HEK293T (cell line): Measurements from ENCODE around the gene TGFBR3L.

Experiments used
- CTCF ChIA-PET: fragments of 350-600 bp; formaldehyde crosslinking; extraction: SDS; loops from one replicate; lab custom pipeline; 2021; ENCODE audit warnings: antibody characterized with exemption, inconsistent platforms; lab: Yijun Ruan, JAX
- POLR2A ChIA-PET: fragments of 350-600 bp; formaldehyde crosslinking; extraction: SDS; loops from one replicate; lab custom pipeline; 2020; ENCODE audit warnings: antibody characterized with exemption, inconsistent platforms; lab: Yijun Ruan, JAX
- DNase-seq: peaks from one replicate; pipeline ENCODE4 v3.0.0; 2012; ENCODE audit warnings: mixed read lengths; ENCODE audit errors: extremely low spot score
- ARNT ChIP-seq: fragments of 450-650 bp; IDR thresholded peaks from 2 replicates; pipeline ENCODE4 v1.6.1; 2017; ENCODE audit warnings: mild to moderate bottlenecking
- BHLHE40 ChIP-seq: fragments of 450-650 bp; IDR thresholded peaks from 2 replicates; pipeline ENCODE4 v1.6.1; 2016; ENCODE audit warnings: mild to moderate bottlenecking, moderate library complexity, borderline replicate concordance
- CTBP1 ChIP-seq: fragments of 450-650 bp; IDR thresholded peaks from 2 replicates; pipeline ENCODE4 v1.6.1; 2016; ENCODE audit warnings: borderline replicate concordance
- ELF4 ChIP-seq: fragments of 450-650 bp; IDR thresholded peaks from 2 replicates; pipeline ENCODE4 v1.6.1; 2017; ENCODE audit warnings: antibody characterized with exemption
- FOXA1 ChIP-seq: fragments of 450-650 bp; IDR thresholded peaks from 2 replicates; pipeline ENCODE4 v1.6.1; 2016; ENCODE audit warnings: mild to moderate bottlenecking
- FOXK2 ChIP-seq: fragments of 450-650 bp; IDR thresholded peaks from 2 replicates; pipeline ENCODE4 v1.6.1; 2016; ENCODE audit warnings: mild to moderate bottlenecking
- FOXM1 ChIP-seq: fragments of 450-650 bp; IDR thresholded peaks from 2 replicates; pipeline ENCODE4 v1.6.1; 2017; ENCODE audit warnings: mild to moderate bottlenecking, borderline replicate concordance
- HDGF ChIP-seq: fragments of 450-650 bp; IDR thresholded peaks from 2 replicates; pipeline ENCODE4 v1.6.1; 2017; ENCODE audit warnings: antibody characterized with exemption, borderline replicate concordance
- L3MBTL2 ChIP-seq: fragments of 450-650 bp; conservative IDR thresholded peaks from 2 replicates; pipeline ENCODE4 v1.6.1; 2016; ENCODE audit warnings: mild to moderate bottlenecking
- LEF1 ChIP-seq: fragments of 450-650 bp; IDR thresholded peaks from 2 replicates; pipeline ENCODE4 v1.6.1; 2017; ENCODE audit warnings: mild to moderate bottlenecking, borderline replicate concordance
- NFRKB ChIP-seq: fragments of 450-650 bp; IDR thresholded peaks from 2 replicates; pipeline ENCODE4 v1.6.1; 2016; ENCODE audit warnings: mild to moderate bottlenecking, moderate library complexity
- SP1 ChIP-seq: fragments of 450-650 bp; IDR thresholded peaks from 2 replicates; pipeline ENCODE4 v1.6.1; 2017
- SUZ12 ChIP-seq: fragments of 450-650 bp; IDR thresholded peaks from 2 replicates; pipeline ENCODE4 v1.6.1; 2016; ENCODE audit warnings: mild to moderate bottlenecking
- TARDBP ChIP-seq: fragments of 450-650 bp; IDR thresholded peaks from 2 replicates; pipeline ENCODE4 v1.6.1; 2016
- ZNF384 ChIP-seq: fragments of 450-650 bp; IDR thresholded peaks from 2 replicates; pipeline ENCODE4 v1.6.1; 2016
- TF ChIP-seq, protein P1 (sequence below): fragments of 450-650 bp; IDR thresholded peaks from 2 replicates; pipeline ENCODE4 v1.6.1; 2016

TGFBR3L gene

DNA sequence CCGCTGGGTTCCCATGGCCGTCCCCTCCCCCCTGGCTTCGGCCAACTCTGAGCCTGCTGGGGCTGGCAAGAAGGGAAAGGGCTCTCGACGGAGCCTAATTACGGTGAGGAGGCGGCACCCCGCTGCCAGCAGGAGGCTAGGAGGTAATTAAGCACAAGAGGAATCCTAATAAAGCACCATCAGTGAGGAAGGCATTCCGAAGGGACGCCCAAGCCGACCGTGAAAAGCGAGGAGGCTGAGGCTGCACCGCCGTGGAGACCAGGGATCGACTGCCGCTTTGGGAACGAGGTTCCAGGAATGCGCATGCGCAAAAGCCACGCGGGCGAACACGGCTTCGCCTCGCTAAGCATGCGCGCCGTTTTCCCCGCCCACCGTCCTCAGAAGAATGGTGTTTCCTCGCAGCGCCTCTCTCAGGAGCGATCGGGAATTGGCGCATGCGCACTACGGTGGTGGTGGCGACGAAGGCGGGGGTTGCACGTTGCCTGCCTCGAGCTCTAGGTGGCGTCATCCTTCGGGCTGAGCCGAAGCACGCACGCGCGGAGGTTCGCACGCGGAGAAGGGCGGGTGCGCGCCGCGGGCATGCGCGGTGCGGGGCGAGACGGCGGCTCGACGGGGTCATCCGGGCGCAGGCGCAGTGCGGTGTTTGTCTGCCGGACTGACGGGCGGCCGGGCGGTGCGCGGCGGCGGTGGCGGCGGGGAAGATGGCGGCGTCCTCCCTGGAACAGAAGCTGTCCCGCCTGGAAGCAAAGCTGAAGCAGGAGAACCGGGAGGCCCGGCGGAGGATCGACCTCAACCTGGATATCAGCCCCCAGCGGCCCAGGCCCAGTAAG is 11.2 kb upstream of the TGFBR3L start, which contains the start of gene MAP2K7:
TSS of gene MAP2K7 (plus strand) at position 634 of the 830 bp plus-strand sequence. CDS start at position 702, 68 bp downstream.
- peak; percentile 99 for DNase-seq
- CTCF ChIA-PET: interaction anchor here (0.6 to 1.2 kb wide), 4 partner anchors 17 to 141 kb away, joined by 3 to 4 read pairs (median 3); partner anchors contain the start of gene SNAPC2
- TF ChIP-seq TARDBP (no peak), FOXA1 (no peak), L3MBTL2 (peak; percentile 93), SP1 (no peak), BHLHE40 (no peak)
- POLR2A ChIA-PET: interaction anchor here (0.7 to 1.9 kb wide), 20 partner anchors 9 to 610 kb away, joined by 3 to 30 read pairs (median 4); partner anchors contain the start of genes LRRC8E, SNAPC2, TGFBR3L and TIMM44

DNA sequence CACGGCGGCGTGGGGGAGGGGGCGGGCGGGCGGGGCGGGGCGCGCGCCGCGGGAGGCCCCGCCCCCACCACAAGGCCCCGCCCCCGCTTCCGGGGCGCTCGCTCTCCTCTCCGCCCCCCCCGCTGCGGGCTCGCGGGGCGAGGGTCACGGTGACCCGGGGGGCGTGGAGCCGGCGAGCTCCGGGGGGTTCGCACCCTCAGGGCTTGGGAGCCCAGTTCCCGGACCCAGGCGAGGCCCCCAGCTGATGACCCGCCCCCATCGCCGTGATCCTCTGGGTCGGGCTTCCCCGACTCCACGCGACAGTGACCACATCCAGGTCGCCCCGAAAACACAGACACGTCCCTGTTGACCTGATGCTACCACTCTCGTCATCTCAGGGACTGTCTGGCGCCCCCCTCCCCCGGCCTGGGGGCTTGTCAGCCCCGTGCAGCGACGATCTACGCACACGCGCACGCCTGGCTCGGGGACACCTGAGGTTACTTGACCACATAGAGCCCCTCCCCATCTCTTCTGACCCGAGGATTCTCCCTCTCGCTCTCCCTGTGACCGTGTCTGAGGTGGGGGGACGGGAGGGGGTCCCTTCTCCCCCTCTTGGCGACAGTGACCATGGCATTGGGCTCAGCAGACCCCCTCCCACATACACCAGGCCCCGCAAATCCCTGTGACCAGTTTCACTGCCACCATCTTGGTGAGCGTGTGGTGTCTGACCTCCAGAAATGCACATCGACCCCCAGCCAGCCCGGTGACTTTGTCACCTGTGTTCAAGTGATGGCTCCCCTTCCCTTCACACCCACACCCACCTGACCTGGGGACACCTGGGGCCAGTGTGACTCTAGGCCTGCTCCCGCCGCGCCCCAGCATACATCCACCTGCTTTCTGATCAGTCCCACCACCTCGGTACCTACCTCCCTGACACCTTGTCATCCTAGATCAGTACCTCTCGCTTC is 10.3 kb upstream of the TGFBR3L start:
- DNase-seq: no peak
- TF ChIP-seq L3MBTL2 (peak; percentile 30), CTBP1 (no peak)
- ChIA-PET CTCF (interaction anchor here (0.6 to 1.2 kb wide), 3 partner anchors 16 to 35 kb away, joined by 3 to 4 read pairs (median 3); partner anchors contain the start of gene SNAPC2), POLR2A (interaction anchor here (0.7 to 1.9 kb wide), 18 partner anchors 8 to 609 kb away, joined by 3 to 30 read pairs (median 3); partner anchors contain the start of genes LRRC8E, SNAPC2, TGFBR3L and TIMM44)

DNA sequence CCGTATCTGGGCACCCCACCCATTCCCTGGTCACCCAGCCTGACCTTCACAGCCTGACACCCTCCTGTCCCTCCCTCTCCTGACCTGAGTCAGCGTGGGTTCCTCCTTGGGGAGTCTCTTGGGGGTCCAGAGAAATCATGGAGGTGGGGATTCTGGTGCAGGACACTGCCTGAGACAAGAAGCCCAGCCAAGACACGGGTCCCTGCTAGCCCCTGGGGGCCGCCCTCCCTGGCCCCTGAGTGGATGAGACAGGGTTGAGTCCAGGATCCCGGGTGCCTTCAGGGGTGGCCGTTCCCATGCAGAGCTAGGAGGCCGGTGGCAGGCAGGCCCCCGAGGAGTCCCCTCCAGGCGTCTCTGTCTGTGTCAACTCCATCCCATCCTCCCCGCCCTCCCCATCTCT is 9.4 kb upstream of the TGFBR3L start:
- ChIA-PET POLR2A (no interaction called here), CTCF (no interaction called here)
- TF ChIP-seq SUZ12 (no peak), L3MBTL2 (no peak), TARDBP (no peak), BHLHE40 (no peak), FOXM1 (no peak), HDGF (no peak), LEF1 (no peak), ARNT (no peak), CTBP1 (no peak)
- TF ChIP-seq, protein P1, sequence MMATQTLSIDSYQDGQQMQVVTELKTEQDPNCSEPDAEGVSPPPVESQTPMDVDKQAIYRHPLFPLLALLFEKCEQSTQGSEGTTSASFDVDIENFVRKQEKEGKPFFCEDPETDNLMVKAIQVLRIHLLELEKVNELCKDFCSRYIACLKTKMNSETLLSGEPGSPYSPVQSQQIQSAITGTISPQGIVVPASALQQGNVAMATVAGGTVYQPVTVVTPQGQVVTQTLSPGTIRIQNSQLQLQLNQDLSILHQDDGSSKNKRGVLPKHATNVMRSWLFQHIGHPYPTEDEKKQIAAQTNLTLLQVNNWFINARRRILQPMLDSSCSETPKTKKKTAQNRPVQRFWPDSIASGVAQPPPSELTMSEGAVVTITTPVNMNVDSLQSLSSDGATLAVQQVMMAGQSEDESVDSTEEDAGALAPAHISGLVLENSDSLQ: no peak
- DNase-seq: no peak

DNA sequence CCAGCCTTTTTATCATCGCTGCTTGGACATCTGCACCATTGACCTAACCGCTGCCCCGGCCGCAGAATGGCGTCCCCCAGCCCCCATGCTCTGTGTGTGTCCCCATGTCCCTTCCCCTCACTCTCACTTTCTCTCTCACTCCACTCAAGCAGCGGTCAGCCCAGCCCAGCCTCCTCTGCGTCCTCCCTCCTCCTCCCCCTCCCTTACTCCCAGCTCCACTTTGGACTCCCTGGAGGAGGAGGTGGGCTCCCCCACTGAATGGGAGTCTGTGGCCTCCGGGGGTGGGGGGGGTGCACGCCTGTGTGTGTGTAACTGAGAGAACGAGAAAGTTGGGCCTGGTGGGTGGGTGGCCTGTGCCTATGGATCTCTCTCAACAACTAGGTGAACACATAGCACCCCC is 8.8 kb upstream of the TGFBR3L start:
- ChIA-PET POLR2A (no interaction called here), CTCF (no interaction called here)

DNA sequence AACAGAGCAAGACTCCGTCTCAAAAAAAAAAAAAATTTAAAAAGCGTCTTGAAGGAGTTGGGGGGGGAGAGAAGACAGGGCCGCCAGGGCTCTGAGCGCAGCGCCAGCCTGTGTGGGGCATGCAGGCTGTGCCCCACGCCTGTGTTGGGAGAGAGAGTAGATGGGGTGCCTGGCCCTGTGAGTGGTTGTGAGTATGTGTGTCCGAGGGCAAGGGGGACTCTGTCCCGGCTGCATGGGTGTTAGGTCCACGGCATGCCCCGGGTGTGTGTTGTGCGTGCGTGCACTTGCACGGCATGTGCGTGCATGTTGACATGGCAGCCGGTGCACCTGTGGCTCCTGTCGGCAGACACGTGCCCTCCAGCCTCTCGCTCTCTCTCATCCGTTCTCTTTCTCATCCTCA is 7.5 kb upstream of the TGFBR3L start:
- POLR2A ChIA-PET: no interaction called here
- CTCF ChIA-PET: no interaction called here
- no peak for DNase-seq
- TF ChIP-seq FOXM1 (no peak), ARNT (no peak), ELF4 (no peak), FOXA1 (no peak), SP1 (no peak), TARDBP (no peak), BHLHE40 (no peak), NFRKB (no peak), L3MBTL2 (no peak), HDGF (no peak), ZNF384 (no peak), CTBP1 (no peak), SUZ12 (no peak), LEF1 (no peak), FOXK2 (no peak)
- TF ChIP-seq, protein P1: no peak

More for the DNA sequence above, 8.8 kb upstream of the TGFBR3L start:
- TF ChIP-seq FOXK2: no peak
- no peak for TF ChIP-seq LEF1
- no peak for TF ChIP-seq SP1
- no peak for TF ChIP-seq ZNF384
- TF ChIP-seq FOXA1: no peak
- TF ChIP-seq SUZ12: no peak
- TF ChIP-seq BHLHE40: no peak
- TF ChIP-seq ARNT: no peak
- TF ChIP-seq, protein P1: no peak
- no peak for TF ChIP-seq CTBP1
- TF ChIP-seq ELF4: no peak
- no peak for TF ChIP-seq FOXM1
- no peak for TF ChIP-seq NFRKB
- no peak for TF ChIP-seq HDGF
- TF ChIP-seq L3MBTL2: no peak
- no peak for TF ChIP-seq TARDBP
- no peak for DNase-seq
